HepG2 (cell line): ENCODE measurements around the gene GNAI2. TPM values are rescaled to one million over a fixed set of nuclear protein-coding genes. Genes with fewer than 3 reads are reported as not detected.

ENCODE experiments used
- AGO2 ChIP-seq: fragments of 200-400 bp; formaldehyde crosslinking; optimal IDR thresholded peaks from 2 replicates; pipeline ENCODE3; 2017; ENCODE audit warnings: mild to moderate bottlenecking, low read depth, low read length, moderate library complexity
- ARID5B ChIP-seq: IDR thresholded peaks from 2 replicates; pipeline ENCODE4 v1.4.0; 2020; ENCODE audit warnings: mild to moderate bottlenecking, missing genetic modification reagents
- CREB1 ChIP-seq, 2 experiments: fragments of 450-650 bp in 1 of 2; IDR thresholded peaks; 2 replicates each; pipeline ENCODE4 v1.6.1; 2016 to 2017; ENCODE audit warnings: control low read depth in 1 of 2, mild to moderate bottlenecking in 1 of 2, missing compliant biosample characterization in 1 of 2, missing genetic modification characterization in 1 of 2
- ELF3 ChIP-seq: IDR thresholded peaks from 2 replicates; pipeline ENCODE4 v1.6.1; 2016; ENCODE audit warnings: missing genetic modification reagents, missing compliant biosample characterization
- HIC2 ChIP-seq: sonication (generic); formaldehyde crosslinking; IDR thresholded peaks from 2 replicates; pipeline ENCODE4 v1.9.0; 2022; ENCODE audit warnings: low read depth, missing genetic modification reagents
- HINFP ChIP-seq: sonication (generic); formaldehyde crosslinking; IDR thresholded peaks from 2 replicates; pipeline ENCODE4 v1.4.0; 2020; ENCODE audit warnings: low read depth, mild to moderate bottlenecking, missing genetic modification reagents
- KLF16 ChIP-seq, 2 experiments: sonication (generic) in 1 of 2; formaldehyde crosslinking in 1 of 2; IDR thresholded peaks; 2 replicates each; pipeline versions ENCODE4 v1.6.1 to v1.8.0; 2016 to 2023; ENCODE audit warnings: missing genetic modification reagents in 2 of 2, missing compliant biosample characterization in 1 of 2
- PAF1 ChIP-seq: IDR thresholded peaks from 2 replicates; pipeline ENCODE4 v1.6.1; 2016; ENCODE audit warnings: missing genetic modification reagents, missing compliant biosample characterization
- PHB2 ChIP-seq: fragments of 450-650 bp; IDR thresholded peaks from 2 replicates; pipeline ENCODE4 v1.6.1; 2018; ENCODE audit not compliant: partially characterized antibody
- RXRB ChIP-seq: IDR thresholded peaks from 2 replicates; pipeline ENCODE4 v1.6.1; 2016; ENCODE audit warnings: borderline replicate concordance, missing genetic modification reagents, missing compliant biosample characterization
- SKI ChIP-seq: fragments of 450-650 bp; IDR thresholded peaks from one replicate; pipeline ENCODE4 v1.6.1; 2018; ENCODE audit warnings: mild to moderate bottlenecking; ENCODE audit not compliant: partially characterized antibody
- SOX5 ChIP-seq: IDR thresholded peaks from 2 replicates; pipeline ENCODE4 v1.6.1; 2016; ENCODE audit warnings: borderline replicate concordance
- SYNCRIP ChIP-seq: fragments of 200-400 bp; formaldehyde crosslinking; IDR thresholded peaks from 2 replicates; pipeline ENCODE4 v1.6.1; 2018; ENCODE audit warnings: mild to moderate bottlenecking, low read depth, low read length; ENCODE audit not compliant: insufficient read depth
- TCF7 ChIP-seq: sonication (generic); IDR thresholded peaks from 2 replicates; pipeline ENCODE4 v1.6.1; 2016; ENCODE audit warnings: antibody characterized with exemption, low read depth
- TFAP4 ChIP-seq: sonication (generic); IDR thresholded peaks from 2 replicates; pipeline ENCODE4 v1.6.1; 2016; ENCODE audit warnings: low read depth, borderline replicate concordance
- ZBTB46 ChIP-seq: sonication (generic); formaldehyde crosslinking; IDR thresholded peaks from 2 replicates; pipeline ENCODE4 v1.4.0; 2020; ENCODE audit warnings: mild to moderate bottlenecking, missing genetic modification reagents, borderline replicate concordance
- ZNF792 ChIP-seq: IDR thresholded peaks from 2 replicates; pipeline ENCODE4 v1.6.1; 2016
- polyA plus RNA-seq, 8 experiments: library from polyadenylated mRNA; depleted of rRNA in 3 of 8; stranded (reverse) in 7 of 8; unstranded in 1 of 8; fragments of >200 nt; fragmentation: Illumina TruSeq in 4 of 8; extraction: Trizol in 4 of 8; gene quantifications; 2 replicates each; pipeline versions ENCODE4 v1.2.1 to v1.2.3, GENCODE V29; 2011 to 2016; ENCODE audit warnings: low read depth in 4 of 8, missing spikeins in 1 of 8, mixed read lengths in 1 of 8; ENCODE audit not compliant: insufficient read depth in 1 of 8
- total RNA-seq, 5 experiments: library from RNA; depleted of rRNA; stranded (reverse); fragments of >200 nt; fragmentation: Illumina TruSeq; extraction: Trizol; gene quantifications; 2 replicates each; pipeline ENCODE4 v1.2.3, GENCODE V29; 2016; ENCODE audit warnings: low read depth in 1 of 5

The GNAI2 gene
- total and polyA plus RNA-seq, 2 of the 13 experiments (the other 11 are each of a cell fraction or from before 2014, with no cell fraction given) = 51.1 to 66.2 TPM

GRCh38 chr3:50264383-50264963, 28.5 kb downstream of the GNAI2 start (continued):
- TF ChIP-seq ARID5B = peak; percentile 59; the same call in 1 of the 2 replicates
- peak in 1 of 2 experiments; percentile 38; a peak in 1 of 4 replicates for TF ChIP-seq KLF16 (CRISPR knock-in tag; IDR thresholded peaks at IDR 0.05)
- TF ChIP-seq HIC2 = peak; percentile 81
- peak; percentile 30 for TF ChIP-seq AGO2
- TF ChIP-seq RXRB (CRISPR knock-in tag) = peak; percentile 60; the same call in 1 of the 2 replicates
- 0 out of 2 replicates have a peak, but pooled peaks have one; percentile 25 for TF ChIP-seq TCF7
- no peak for TF ChIP-seq HINFP (CRISPR knock-in tag)
- 0 out of 2 replicates have a peak, but pooled peaks have one; percentile 45 for TF ChIP-seq ELF3 (CRISPR knock-in tag)
- TF ChIP-seq PAF1 (CRISPR knock-in tag) = no peak
- TF ChIP-seq SKI = peak; percentile 34
- 0 out of 2 replicates have a peak, but pooled peaks have one; percentile 25 for TF ChIP-seq ZBTB46
- peak; percentile 59; the same call in 1 of the 2 replicates for TF ChIP-seq SOX5 (CRISPR knock-in tag)
- peak; percentile 82; the same call in 1 of the 2 replicates for TF ChIP-seq ZNF792 (CRISPR knock-in tag)
- TF ChIP-seq TFAP4 = peak; percentile 59; the same call in 1 of the 2 replicates
- TF ChIP-seq CREB1 (IDR thresholded peaks at IDR 0.05) = peak; percentile 31; the same call in 1 of the 2 replicates
- TF ChIP-seq CREB1 (CRISPR knock-in tag; IDR thresholded peaks at IDR 0.05) = no peak
- TF ChIP-seq SYNCRIP = no peak
- TF ChIP-seq PHB2 = no peak
